ENCODE measurements around the gene EYA3.

The EYA3 gene

GRCh38 chr1:27949027-27949426, 139.4 kb downstream of the EYA3 start:
- H3K27ac ChIP-seq, result no peak overlapping the region
- TF ChIP-seq CTCF (conservative IDR thresholded peaks at IDR 0.05) (no peak), ZFX (IDR thresholded peaks at IDR 0.05) (no peak)

- H3K27ac ChIP-seq, result no peak overlapping the region
- no peak for TF ChIP-seq ZFX (IDR thresholded peaks at IDR 0.05)
- no peak for TF ChIP-seq CTCF (conservative IDR thresholded peaks at IDR 0.05)
Measured at GRCh38 chr1:27945020-27945419, 143.4 kb downstream of the EYA3 start.

GRCh38 chr1:27941671-27942540, 146.5 kb downstream of the EYA3 start:
- TF ChIP-seq CTCF (conservative IDR thresholded peaks at IDR 0.05) (no peak), ZFX (IDR thresholded peaks at IDR 0.05) (no peak)
- H3K27ac ChIP-seq, result no peak overlapping the region

GRCh38 chr1:27940870-27941560, 147.4 kb downstream of the EYA3 start:
- H3K27ac ChIP-seq, result no peak overlapping the region

GRCh38 chr1:27940297-27940696, 148.1 kb downstream of the EYA3 start:
- H3K27ac ChIP-seq, result no peak overlapping the region

More at GRCh38 chr1:27940870-27941560, 147.4 kb downstream of the EYA3 start:
- no peak for TF ChIP-seq ZFX (IDR thresholded peaks at IDR 0.05)
- TF ChIP-seq CTCF (conservative IDR thresholded peaks at IDR 0.05), result no peak

GRCh38 chr1:27938488-27938887, 149.9 kb downstream of the EYA3 start:
- no peak overlapping the region for H3K27ac ChIP-seq
- TF ChIP-seq ZFX (IDR thresholded peaks at IDR 0.05), result no peak
- no peak for TF ChIP-seq CTCF (conservative IDR thresholded peaks at IDR 0.05)

More at GRCh38 chr1:27940297-27940696, 148.1 kb downstream of the EYA3 start:
- no peak for TF ChIP-seq ZFX (IDR thresholded peaks at IDR 0.05)
- no peak; the same call in 1 of the 2 replicates for TF ChIP-seq CTCF (conservative IDR thresholded peaks at IDR 0.05)

- TF ChIP-seq CTCF (conservative IDR thresholded peaks at IDR 0.05) (no peak), ZFX (IDR thresholded peaks at IDR 0.05) (no peak)
Measured at GRCh38 chr1:27937524-27937836, 150.9 kb downstream of the EYA3 start.

More at GRCh38 chr1:27937524-27937836, 150.9 kb downstream of the EYA3 start:
- H3K27ac ChIP-seq, result no peak overlapping the region
